NCI-H82 treated with DMSO at 0.1 percent for 48 hours (cell line): ENCODE data around the gene DCST1.

Source experiments
- DNase-seq: peaks from one replicate; lab custom pipeline; 2025; ENCODE audit not compliant: unreplicated experiment; lab: John Stamatoyannopoulos, UW

Gene DCST1

GRCh38 chr1:155001425-155001674 is 32.3 kb upstream of the DCST1 start:
- no peak for DNase-seq

- DNase-seq, result peak; percentile 100
These were observed 31.8 kb upstream of the DCST1 start for GRCh38 chr1:155001675-155002463.

- DNase-seq, result no peak
These were observed 31.0 kb upstream of the DCST1 start, which contains the start of gene ZBTB7B for GRCh38 chr1:155002464-155003226. TSS of gene ZBTB7B (plus strand) at chr1:155002802. CDS start at chr1:155014661, 11,859 bp downstream.

- DNase-seq, result peak; percentile 26
These were observed 30.3 kb upstream of the DCST1 start for GRCh38 chr1:155003227-155003765.

GRCh38 chr1:155003766-155004351 is 29.8 kb upstream of the DCST1 start:
- no peak for DNase-seq

GRCh38 chr1:155004352-155005075 is 29.1 kb upstream of the DCST1 start:
- DNase-seq, result no peak

- no peak for DNase-seq
These were observed 28.3 kb upstream of the DCST1 start for GRCh38 chr1:155005076-155006011.

- no peak for DNase-seq
These were observed 27.0 kb upstream of the DCST1 start for GRCh38 chr1:155006601-155007101.

- DNase-seq, result no peak
These were observed 26.3 kb upstream of the DCST1 start for GRCh38 chr1:155007251-155007828.

- no peak for DNase-seq
These were observed 25.3 kb upstream of the DCST1 start for GRCh38 chr1:155008015-155008941.

- DNase-seq, result no peak
These were observed 24.4 kb upstream of the DCST1 start for GRCh38 chr1:155009221-155009711.

- DNase-seq, result no peak
These were observed 23.9 kb upstream of the DCST1 start for GRCh38 chr1:155009742-155010141.

GRCh38 chr1:155010211-155010918 is 23.3 kb upstream of the DCST1 start:
- no peak for DNase-seq

- DNase-seq, result peak; percentile 56
These were observed 22.6 kb upstream of the DCST1 start for GRCh38 chr1:155011004-155011416.

GRCh38 chr1:155011437-155012025 is 22.1 kb upstream of the DCST1 start:
- no peak for DNase-seq

- DNase-seq, result peak; percentile 98
These were observed 21.5 kb upstream of the DCST1 start for GRCh38 chr1:155012026-155012546.
